GM10847 (cell line): ENCODE data around the gene GALNTL6.

Experiments
- POLR2A ChIP-seq: IDR thresholded peaks from 2 replicates; pipeline ENCODE4 v1.6.1; 2011; ENCODE audit not compliant: insufficient read length; ENCODE audit errors: extremely low read depth

Gene GALNTL6

DNA sequence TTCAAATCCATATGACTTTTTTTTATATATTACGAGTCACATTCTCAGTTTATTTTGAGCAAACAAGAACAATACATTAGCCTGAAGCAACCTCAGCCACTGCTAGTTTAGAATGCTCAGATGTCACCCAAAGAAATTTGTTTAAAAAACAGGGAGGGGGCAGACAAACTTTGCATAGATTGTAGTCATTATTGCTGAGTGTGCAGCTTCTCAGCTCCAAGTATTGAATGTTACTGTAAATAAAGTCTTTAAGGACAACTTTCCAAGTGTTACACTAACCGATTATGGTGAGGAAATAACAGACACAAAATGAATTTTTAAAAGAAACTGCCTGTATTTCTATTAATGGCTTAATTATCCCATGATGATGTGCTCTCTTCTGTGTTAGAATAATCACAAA is 835.9 kb downstream of the GALNTL6 start:
- TF ChIP-seq POLR2A, result no peak

DNA sequence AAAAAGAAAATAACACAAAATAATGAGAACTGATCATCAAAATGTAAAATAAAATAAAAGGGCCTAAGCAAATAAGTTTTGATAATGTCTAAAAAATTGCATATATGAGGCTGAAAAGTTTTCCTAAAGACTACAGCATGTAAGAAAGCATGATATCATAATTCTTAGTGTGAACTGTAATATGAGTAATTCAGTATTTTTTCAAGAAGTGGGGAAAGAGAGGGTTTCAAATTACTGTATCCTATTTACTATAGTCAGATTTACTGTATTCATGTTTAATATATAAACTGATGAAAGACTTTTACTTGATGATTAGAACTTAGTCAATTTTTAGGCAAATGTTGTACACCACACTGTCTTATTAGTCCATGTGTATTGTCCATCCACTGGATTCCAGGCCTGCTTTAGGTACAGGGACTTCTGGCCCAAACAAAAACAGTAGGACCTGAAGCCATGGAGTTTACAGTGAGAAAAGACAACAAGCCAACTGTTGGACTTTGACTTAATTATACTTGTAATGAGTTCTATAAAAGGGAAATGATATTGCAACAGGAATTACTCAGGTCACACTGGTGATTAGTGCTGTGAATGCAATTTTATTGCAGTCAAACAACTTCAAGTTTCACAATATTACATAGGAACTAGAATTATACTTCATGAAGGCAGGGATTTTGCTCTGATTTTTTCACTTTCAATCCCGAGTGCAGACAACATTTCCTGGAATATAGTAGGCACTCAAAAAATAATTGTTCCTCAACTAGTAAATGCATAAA is 837.7 kb downstream of the GALNTL6 start:
- TF ChIP-seq POLR2A, result no peak

DNA sequence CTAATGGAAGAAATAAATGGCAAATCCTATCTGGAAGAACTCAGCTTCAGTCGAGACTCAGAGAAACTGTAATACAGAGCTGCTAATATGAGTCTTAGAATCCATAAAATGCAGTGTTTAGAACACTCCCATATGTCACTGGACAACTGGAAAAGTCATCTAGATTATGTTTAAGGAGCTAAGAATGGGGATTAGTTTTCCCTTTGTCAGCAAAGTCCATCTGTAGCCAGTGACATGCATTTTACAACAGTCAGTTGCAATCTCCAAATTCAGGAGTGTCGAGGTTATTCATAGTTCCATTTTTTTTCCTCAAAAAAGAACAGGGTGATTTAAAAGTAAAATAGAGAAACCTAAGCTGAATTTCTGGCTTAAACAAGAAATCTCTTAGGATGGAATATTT is 838.8 kb downstream of the GALNTL6 start:
- no peak for TF ChIP-seq POLR2A

DNA sequence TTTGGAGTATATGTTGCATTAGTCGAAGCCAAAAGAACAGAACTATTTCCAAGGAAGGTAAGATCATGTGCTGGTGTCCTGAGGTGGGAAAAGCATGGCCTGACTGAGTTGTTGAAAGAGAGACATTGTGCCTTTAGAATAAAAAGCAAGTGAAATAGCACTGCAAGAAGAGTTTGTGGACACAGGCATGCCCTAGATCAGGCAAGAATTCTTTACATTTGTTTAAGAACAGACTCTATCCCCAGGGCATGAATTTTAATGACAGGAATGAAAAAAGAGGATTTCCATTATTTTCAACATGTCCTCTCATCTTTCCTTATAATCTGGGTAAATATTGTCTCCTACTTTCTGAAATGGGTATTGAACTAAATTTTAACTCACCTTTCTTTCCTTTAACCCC is 839.2 kb downstream of the GALNTL6 start:
- TF ChIP-seq POLR2A, result no peak

DNA sequence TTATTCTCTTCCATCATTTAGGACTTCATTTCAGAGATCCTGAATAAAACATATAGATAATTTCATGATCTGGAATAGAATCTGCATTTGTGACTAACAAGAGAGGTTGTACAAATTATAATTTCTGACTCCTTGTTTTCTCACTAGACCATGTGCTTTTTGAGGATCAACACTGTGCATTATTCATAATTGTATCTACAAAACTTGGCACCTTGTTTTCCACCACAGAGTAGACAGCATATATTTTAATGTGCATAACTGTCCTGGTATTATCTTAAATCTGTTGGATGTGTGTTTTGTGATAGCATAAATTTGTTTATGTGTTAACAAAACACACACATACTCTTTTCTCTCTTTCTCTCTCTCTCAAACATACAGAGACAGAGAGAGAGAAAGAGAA is 840.5 kb downstream of the GALNTL6 start:
- TF ChIP-seq POLR2A, result no peak

DNA sequence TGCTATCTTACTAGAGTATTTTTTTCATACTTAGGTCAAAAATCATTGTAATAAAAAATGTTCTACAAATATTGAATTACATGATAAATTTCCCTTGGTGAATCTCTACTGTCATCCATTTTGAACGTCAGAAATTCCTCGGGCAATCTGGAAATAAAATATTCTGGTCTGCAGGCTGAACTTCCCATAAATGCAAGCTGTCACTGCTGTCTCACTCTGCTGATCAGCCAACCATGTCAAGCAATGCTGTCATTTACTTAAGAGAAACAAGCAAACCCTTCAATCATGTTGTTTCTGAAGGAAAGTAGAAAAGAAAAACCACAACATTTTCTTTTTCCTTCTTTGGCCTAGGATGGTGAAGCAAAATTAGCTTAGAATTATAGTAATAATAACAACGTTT is 841.3 kb downstream of the GALNTL6 start:
- no peak for TF ChIP-seq POLR2A

DNA sequence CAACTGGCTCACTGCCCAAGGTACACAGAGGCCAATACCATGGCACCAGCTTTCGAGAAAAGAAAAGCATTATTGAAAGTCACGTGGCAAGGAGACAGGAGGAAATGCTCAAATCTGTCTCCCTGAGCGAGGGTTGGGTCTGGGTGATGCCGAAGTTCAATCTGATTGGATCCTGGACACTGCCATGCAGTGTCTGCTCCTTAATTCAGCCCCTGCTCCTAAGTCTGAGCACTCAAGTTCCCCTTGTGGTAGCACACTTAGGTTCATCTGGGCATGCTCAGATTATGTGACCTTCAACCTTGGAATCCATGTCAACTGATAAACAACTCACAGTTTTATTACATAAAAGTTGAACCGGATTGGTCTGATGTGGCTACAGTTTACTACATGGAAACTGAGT is 842.9 kb downstream of the GALNTL6 start:
- no peak for TF ChIP-seq POLR2A

DNA sequence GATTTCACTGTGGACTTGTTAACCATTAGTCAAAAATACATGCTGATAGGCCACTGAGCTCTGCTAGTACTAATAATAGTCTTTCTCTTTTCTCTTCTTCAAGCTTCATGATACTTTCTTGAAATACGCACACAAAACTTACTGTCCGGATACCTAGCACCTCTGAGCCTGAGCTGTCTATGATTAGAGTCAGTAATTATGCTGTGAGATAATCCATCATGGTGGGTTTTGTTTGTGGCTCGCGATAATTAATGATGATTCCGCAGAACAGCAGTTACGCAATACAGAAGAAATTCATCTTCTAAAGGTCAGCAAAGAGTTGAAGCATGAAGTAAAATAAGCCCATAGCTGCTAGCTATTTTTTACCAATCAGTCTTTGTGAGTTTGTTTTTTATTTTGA is 843.9 kb downstream of the GALNTL6 start:
- TF ChIP-seq POLR2A, result no peak

DNA sequence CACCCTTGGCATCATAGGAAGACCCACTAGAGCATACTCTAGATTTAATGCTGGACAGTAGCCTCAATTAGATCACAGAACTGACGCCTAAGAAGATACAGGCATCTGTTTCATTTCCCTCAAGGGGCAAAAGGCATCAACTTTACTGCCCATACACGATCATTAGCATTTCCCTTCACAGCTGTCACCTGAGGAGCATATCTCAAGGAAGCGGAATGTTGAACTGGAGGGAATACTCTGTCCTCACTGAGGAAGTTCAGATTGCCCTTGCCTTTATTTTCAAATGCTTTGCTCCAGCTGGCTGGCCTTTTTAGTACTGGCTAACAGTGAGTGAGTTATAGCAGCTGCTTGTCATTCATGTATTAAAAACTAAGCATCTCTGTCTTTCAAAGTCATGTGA is 847.0 kb downstream of the GALNTL6 start:
- no peak for TF ChIP-seq POLR2A

DNA sequence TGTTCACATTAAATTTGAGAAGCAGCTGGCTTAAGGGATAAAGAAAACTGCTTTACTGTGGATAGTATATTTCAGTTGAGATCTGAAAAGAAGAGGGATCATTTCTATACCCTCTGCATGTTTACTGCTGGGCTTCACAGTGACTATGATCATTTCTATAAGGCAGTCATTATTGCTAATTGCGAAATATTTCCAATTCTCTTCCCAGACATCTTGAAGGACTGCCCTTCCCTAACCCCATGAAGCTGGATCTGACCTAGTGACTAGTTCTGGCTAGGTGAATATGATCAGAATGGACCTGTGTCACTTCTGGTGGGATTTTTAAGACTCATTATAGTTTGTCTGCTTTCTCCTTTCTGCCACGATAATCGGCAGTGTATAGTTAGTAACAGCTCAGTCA is 848.9 kb downstream of the GALNTL6 start:
- TF ChIP-seq POLR2A, result no peak

DNA sequence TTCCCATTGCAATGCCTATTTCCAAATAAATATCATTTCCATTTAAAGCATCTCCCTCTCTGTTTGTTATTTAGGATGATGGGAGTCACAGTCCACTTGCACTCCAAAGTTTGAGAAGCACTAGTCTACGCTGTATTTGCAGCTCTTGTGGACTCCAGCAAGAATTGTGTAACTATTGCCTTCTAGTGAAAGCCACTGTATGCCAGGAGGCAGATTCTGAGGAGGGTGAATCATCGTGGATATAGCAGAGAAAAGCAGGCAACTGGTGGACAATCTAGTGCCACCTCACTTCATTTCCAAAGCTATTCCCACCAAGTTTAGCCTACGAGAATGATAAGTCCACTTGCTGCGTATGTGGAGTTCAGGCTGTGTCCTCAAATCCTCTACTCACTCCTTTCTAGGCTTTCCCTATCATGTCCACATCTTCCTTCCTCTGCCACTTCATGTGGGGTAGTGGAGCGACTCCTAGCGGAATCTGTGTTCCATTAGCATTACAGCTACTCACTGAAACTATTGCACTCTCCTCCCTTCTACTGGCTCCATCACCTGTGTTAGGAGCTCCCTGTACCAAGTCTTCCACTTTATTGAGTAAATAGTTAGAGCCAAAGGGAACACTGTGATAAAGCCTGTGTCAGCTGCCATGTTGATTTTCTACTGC is 853.6 kb downstream of the GALNTL6 start:
- TF ChIP-seq POLR2A, result no peak

DNA sequence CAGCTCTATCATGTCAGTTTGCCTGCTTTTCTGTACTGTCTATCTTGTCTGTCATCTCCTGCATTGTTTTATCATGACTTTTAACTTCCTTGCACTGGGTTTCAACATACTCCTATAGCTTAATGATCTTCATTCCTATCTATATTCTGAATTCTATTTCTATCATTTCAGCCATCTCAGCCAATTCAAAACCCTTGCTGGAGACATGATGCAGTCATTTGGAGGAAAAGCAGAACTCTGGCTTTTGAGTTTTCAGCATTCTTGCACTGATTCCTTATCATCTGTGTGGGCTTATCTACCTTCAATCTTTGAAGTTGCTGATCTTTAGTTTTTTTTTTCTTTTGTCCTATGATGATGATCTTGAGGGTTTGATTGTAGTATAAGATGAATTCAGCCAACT is 861.6 kb downstream of the GALNTL6 start:
- TF ChIP-seq POLR2A, result no peak

DNA sequence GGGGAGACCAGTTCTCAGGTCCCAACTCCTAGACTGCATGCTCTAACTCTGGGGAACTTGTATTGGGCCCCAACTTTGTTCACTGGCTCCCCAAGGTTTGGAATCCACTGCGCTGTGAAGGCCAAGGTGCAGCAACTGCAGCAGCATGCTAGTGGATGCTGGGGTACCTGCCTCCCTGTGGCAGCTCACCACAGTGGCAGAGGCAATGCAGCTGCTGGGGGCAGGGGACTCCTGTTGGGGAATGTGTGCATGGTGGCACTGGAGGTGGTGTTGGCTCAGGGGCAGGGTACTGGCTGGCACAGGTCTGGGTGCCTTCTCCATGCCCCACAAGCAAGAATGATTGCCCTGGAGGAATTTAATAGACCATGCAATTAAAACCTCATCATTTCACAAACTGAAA is 862.0 kb downstream of the GALNTL6 start:
- TF ChIP-seq POLR2A, result no peak

DNA sequence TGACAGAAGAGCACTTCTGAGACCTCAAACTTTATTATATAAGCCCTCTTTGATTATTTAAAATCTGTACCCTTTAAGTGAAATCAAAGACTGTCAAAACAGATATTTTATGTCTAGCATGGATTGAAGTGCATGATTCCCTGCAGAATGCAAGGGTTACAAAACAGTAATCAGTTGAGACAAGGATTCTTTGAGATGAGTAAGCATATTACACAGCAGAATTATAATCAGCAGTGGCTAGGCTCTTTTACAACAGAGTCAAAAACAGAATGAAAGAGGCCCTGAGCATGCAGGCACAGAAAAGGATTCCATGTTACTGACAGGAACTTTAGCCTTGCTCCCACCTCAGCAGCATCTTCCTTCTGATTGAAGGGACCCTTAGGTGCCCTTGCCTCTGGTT is 867.5 kb downstream of the GALNTL6 start:
- no peak for TF ChIP-seq POLR2A

DNA sequence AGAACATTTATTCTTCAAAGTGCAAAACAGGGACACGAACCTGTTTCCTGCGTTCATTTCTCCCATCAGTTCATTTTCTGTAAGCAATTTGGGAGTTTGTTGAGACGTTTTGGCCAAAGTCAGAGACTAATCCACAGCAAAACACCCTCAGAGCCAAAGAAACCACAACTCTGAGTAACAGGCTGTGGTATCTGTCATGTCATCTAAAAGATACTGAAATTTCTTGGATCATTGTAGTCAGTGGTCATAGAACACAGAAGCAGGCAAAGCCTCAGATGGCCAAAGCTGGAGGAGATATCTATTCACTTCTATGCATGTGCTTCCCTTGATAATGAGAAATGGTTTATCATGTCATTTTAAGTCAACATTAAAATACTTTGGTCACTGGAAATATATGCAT is 869.8 kb downstream of the GALNTL6 start:
- no peak for TF ChIP-seq POLR2A

DNA sequence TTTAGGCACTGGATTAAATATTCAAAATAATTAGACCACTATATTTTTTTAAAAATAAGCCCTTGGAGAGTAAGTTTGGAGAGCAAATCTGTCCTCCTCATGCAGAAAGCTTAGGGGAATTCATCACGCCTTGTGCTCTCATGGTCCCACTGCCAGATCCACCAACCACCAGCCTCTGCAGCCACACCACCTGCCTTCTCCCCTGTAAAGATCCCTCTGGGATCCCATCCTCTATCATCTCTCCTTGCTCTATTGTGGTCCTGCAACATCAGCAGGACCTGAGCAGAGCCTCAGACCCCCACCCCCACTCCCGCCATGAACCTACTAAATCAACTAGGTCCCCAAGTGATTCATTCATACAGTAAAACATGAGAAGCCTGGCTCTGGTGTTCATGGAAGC is 872.8 kb downstream of the GALNTL6 start:
- no peak for TF ChIP-seq POLR2A

DNA sequence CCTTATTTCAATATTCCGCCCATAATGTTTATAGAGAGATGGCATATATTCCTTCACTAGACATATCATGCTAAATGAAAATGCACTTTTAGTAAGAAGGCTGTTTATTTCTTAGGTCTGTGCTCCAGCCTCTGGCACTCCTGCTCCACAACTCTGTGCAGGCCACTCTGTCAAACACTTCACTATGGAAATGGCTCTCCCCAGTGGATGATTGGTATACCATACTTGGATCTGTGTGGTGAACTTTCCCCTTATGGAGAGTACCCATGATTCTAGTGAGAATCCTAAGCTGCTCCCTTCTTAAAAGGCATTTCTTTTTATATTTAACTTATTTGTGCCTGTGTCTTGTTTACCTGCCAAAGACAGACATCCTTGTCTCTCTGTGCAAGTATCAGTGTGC is 875.3 kb downstream of the GALNTL6 start:
- TF ChIP-seq POLR2A, result no peak
